ENCODE data around the gene TRPM4. TPM values are rescaled to one million over a fixed set of nuclear protein-coding genes. Genes with fewer than 3 reads are reported as not detected.

TRPM4 gene
- total and polyA plus RNA-seq, 2 of the 8 experiments (the other 6 are each of a cell fraction or from before 2014, with no cell fraction given), result 11.3 to 13.3 TPM

GRCh38 chr19:49150106-49150943, 7.3 kb upstream of the TRPM4 start:
- H3K14ac ChIP-seq (ENCODE audit: insufficient read length), result no peak overlapping the region
- no peaks in the 10 kb centered on the region for H3K36me3 ChIP-seq (ENCODE audit: control insufficient read depth in 2 of 4, insufficient read depth in 4 of 4, low read length in 3 of 4)
- no peaks in the 10 kb centered on the region for H3K9me3 ChIP-seq (ENCODE audit: insufficient read depth in 2 of 2, low read depth in 1 of 2, low read length in 1 of 2)
- FAIRE-seq (no peak), DNase-seq (ENCODE audit: low read depth in 1 of 2, low spot score in 2 of 2) (peak in 1 of 2 experiments; percentile 91)
- no peak overlapping the region for H2AK5ac ChIP-seq (ENCODE audit: low read depth, low read length)
- H3K23ac ChIP-seq (ENCODE audit: insufficient read length), result no peak overlapping the region
- H3K9ac ChIP-seq (replicated peaks in 1 of 4; ENCODE audit: extremely low read depth in 1 of 4, low read depth in 3 of 4, low read length in 3 of 4), result peak overlapping the region in 3 of 4 experiments; percentile 50 to 72 (median 70); a peak in 5 of 7 replicates
- peak overlapping the region; percentile 69 to 97 (median 90) for H3K4me3 ChIP-seq (ENCODE audit: extremely low read depth in 1 of 4, insufficient read depth in 2 of 4, low read depth in 3 of 4, low read length in 4 of 4)
- no peaks in the 10 kb centered on the region for H3K79me2 ChIP-seq (ENCODE audit: control insufficient read depth in 1 of 2, insufficient read depth in 2 of 2, low read length in 2 of 2)
- peak overlapping the region; percentile 84 for H4K91ac ChIP-seq (replicated peaks; ENCODE audit: insufficient read length, low read length)
- peaks cover 0 to 2% of the 10 kb centered on the region in 2 experiments for H4K20me1 ChIP-seq (replicated peaks in 1 of 2; ENCODE audit: control insufficient read depth in 1 of 2, insufficient read depth in 2 of 2, low read length in 2 of 2)
- CTCF ChIA-PET (ENCODE audit: partially characterized antibody), result interaction anchor here (0.6 to 3.3 kb wide), 10 partner anchors 15 to 76 kb away, joined by 3 to 16 read pairs (median 4); no protein-coding TSS in a partner anchor
- no peak overlapping the region for H2BK15ac ChIP-seq (ENCODE audit: low read length)
- H2BK20ac ChIP-seq (ENCODE audit: low read length), result no peak overlapping the region
- peak overlapping the region; percentile 92 for H3K18ac ChIP-seq (ENCODE audit: extremely low read depth, low read length)
- H3K4me1 ChIP-seq (replicated peaks in 1 of 4; ENCODE audit: control insufficient read depth in 3 of 4, insufficient read depth in 4 of 4, low read length in 3 of 4), result peaks cover 0 to 23% (median 13%) of the 10 kb centered on the region in 4 experiments; a peak in 6 of 7 replicates
- H3K23me2 ChIP-seq (ENCODE audit: low read depth, low read length), result peaks cover 27% of the 10 kb centered on the region
- POLR2A ChIA-PET (ENCODE audit: partially characterized antibody), result interaction anchor here (0.6 to 5.6 kb wide), 27 partner anchors 9 to 442 kb away, joined by 3 to 30 read pairs (median 4); partner anchors contain the start of genes LIN7B, PPFIA3 and TRPM4
- peak overlapping the region; percentile 65 for H3K27ac ChIP-seq (ENCODE audit: low read depth, low read length)
- peak overlapping the region; percentile 87 for H2BK5ac ChIP-seq (ENCODE audit: low read depth, low read length)
- 0 out of 2 replicates have a peak overlapping the region, but pooled peaks have one; percentile 43 for H2BK12ac ChIP-seq (ENCODE audit: low read depth, low read length)
- no peak overlapping the region for H2AFZ ChIP-seq (ENCODE audit: low read length)
- whole genome bisulfite sequencing, 2 experiments (ENCODE audit: extremely low coverage in 1 of 2, insufficient coverage in 1 of 2, insufficient read length in 1 of 2, insufficient replicate concordance in 2 of 2, low coverage in 1 of 2, low lambda C conversion rate in 2 of 2, missing lambda C conversion rate in 1 of 2), result 0% methylated on average over 36 of the region's 75 CpGs; no CpG with 5 or more reads in 1 of the 2 experiments
- H3K4ac ChIP-seq (replicated peaks; ENCODE audit: insufficient read length, low read depth, low read length), result no peak overlapping the region
- no peak overlapping the region for H2BK120ac ChIP-seq (replicated peaks; ENCODE audit: low read depth, low read length)
- H4K5ac ChIP-seq (ENCODE audit: insufficient read length, low read depth, low read length), result peak overlapping the region; percentile 28
- peak overlapping the region; percentile 65 for H3K56ac ChIP-seq (replicated peaks; ENCODE audit: insufficient read length, low read depth, low read length)
- H4K8ac ChIP-seq (ENCODE audit: extremely low read depth, insufficient read depth, low read length), result no peak overlapping the region; the same call in 1 of the 2 replicates
- peak overlapping the region; percentile 85 to 95 for H3K4me2 ChIP-seq (ENCODE audit: insufficient read depth in 1 of 2, low read depth in 2 of 2, low read length in 2 of 2)
- H3K27me3 ChIP-seq (replicated peaks in 1 of 4; ENCODE audit: control insufficient read depth in 3 of 4, extremely low read depth in 1 of 4, insufficient read depth in 3 of 4, low read length in 3 of 4), result peaks cover 0 to 7% (median 3%) of the 10 kb centered on the region in 4 experiments; a peak in 3 of 7 replicates
- H3K79me1 ChIP-seq (ENCODE audit: low read depth, low read length), result 0 out of 2 replicates have a peak, but pooled peaks cover 2% of the 10 kb centered on the region
- TF ChIP-seq POLR2A (IDR thresholded peaks at IDR 0.05; ENCODE audit: control extremely low read depth in 1 of 2, low read depth in 2 of 2, low read length in 2 of 2) (peak in 1 of 2 experiments; percentile 50; a peak in 2 of 3 replicates), ATF2 (IDR thresholded peaks at IDR 0.05; ENCODE audit: low read length) (no peak), RBBP5 (IDR thresholded peaks at IDR 0.05; ENCODE audit: borderline replicate concordance, low read depth, low read length) (no peak; the same call in 1 of the 2 replicates), HDAC2 (IDR thresholded peaks at IDR 0.05; ENCODE audit: borderline replicate concordance in 1 of 2, low read depth in 2 of 2, low read length in 2 of 2) (no peak), CTBP2 (IDR thresholded peaks at IDR 0.05; ENCODE audit: borderline replicate concordance, insufficient read depth, insufficient read length, low read length) (peak; percentile 69), HDAC6 (IDR thresholded peaks at IDR 0.05; ENCODE audit: low read depth, low read length) (no peak), RAD21 (IDR thresholded peaks at IDR 0.05 in 1 of 2, conservative IDR thresholded peaks at IDR 0.05 in 1 of 2; ENCODE audit: low read depth in 2 of 2, low read length in 2 of 2) (no peak), BCL11A (IDR thresholded peaks at IDR 0.05; ENCODE audit: low read depth in 2 of 2, low read length in 2 of 2) (no peak)
